OCI-LY3 (cell line): ENCODE data around the gene LY6G6F.
A peak's percentile ranks its signal among the peaks of the same experiment; 100 is the strongest.

Experiments used
- H2AFZ ChIP-seq: fragments of 200-600, 300-600 bp; shearing (Covaris generic); 2 replicates; pipeline ENCODE4 v1.6.0; 2014; ENCODE audit warnings: antibody characterized with exemption, low read depth, low read length
- H3K27ac ChIP-seq: fragments of 200-600, 300-600 bp; sonication (generic); 2 replicates; pipeline ENCODE4 v1.5.1; 2014; ENCODE audit warnings: mild to moderate bottlenecking, low read length, moderate library complexity, mixed read lengths
- H3K27me3 ChIP-seq: fragments of 200-600, 300-600 bp; sonication (generic); 2 replicates; pipeline ENCODE4 v1.6.1; 2014; ENCODE audit warnings: low read depth, low read length, mixed read lengths
- H3K36me3 ChIP-seq: fragments of 200-600, 300-600 bp; sonication (generic); replicated peaks from 2 replicates; pipeline ENCODE3; 2014; ENCODE audit warnings: low read depth, low read length, mixed read lengths
- H3K4me1 ChIP-seq: fragments of 300-600, 200-600 bp; sonication (generic); 2 replicates; pipeline ENCODE4 v1.6.1; 2014; ENCODE audit warnings: low read length, mixed read lengths
- H3K4me2 ChIP-seq: fragments of 200-600, 300-600 bp; sonication (generic); 2 replicates; pipeline ENCODE4 v1.6.1; 2014; ENCODE audit warnings: low read length, mixed read lengths
- H3K4me3 ChIP-seq: fragments of 300-600, 200-600 bp; sonication (generic); 2 replicates; pipeline ENCODE4 v1.5.1; 2014; ENCODE audit warnings: antibody characterized with exemption, mild to moderate bottlenecking, low read length, moderate library complexity
- H3K79me2 ChIP-seq: fragments of 300-600, 200-600 bp; shearing (Covaris generic); 2 replicates; pipeline ENCODE4 v1.6.1; 2014; ENCODE audit warnings: mild to moderate bottlenecking, low read length, mixed read lengths
- H3K9ac ChIP-seq: fragments of 300-600, 200-600 bp; shearing (Covaris generic); 2 replicates; pipeline ENCODE4 v1.6.0; 2014; ENCODE audit warnings: mild to moderate bottlenecking, low read length, moderate library complexity
- H3K9me3 ChIP-seq: fragments of 200-600, 300-600 bp; shearing (Covaris generic); 2 replicates; pipeline ENCODE4 v1.6.1; 2014; ENCODE audit warnings: low read length, mixed read lengths; ENCODE audit not compliant: insufficient read depth
- H4K20me1 ChIP-seq: fragments of 200-600, 300-600 bp; sonication (generic); 2 replicates; pipeline ENCODE4 v1.6.1; 2016; ENCODE audit warnings: low read length, mixed read lengths; ENCODE audit not compliant: insufficient read depth
- CTCF ChIP-seq: fragments of 200-600, 300-600 bp; sonication (generic); IDR thresholded peaks from 2 replicates; pipeline ENCODE4 v1.5.1; 2014; ENCODE audit warnings: antibody characterized with exemption, low read length, low read depth
- EZH2phosphoT487 ChIP-seq: fragments of 200-600 bp; shearing (Covaris generic); IDR thresholded peaks from 2 replicates; pipeline ENCODE4 v1.6.1; 2018; ENCODE audit warnings: antibody characterized with exemption, mixed run types, low read depth

LY6G6F gene

GRCh38 chr6:31662124-31662723, 44.4 kb upstream of the LY6G6F start:
- Histone ChIP-seq H3K4me3 (no peak overlapping the region), H3K27ac (0 out of 2 replicates have a peak overlapping the region, but pooled peaks have one; percentile 18), H3K9ac (no peak overlapping the region), H4K20me1 (no peaks in the 10 kb centered on the region), H2AFZ (no peak overlapping the region), H3K27me3 (no peaks in the 10 kb centered on the region), H3K4me1 (peaks cover 37% of the 10 kb centered on the region), H3K4me2 (no peak overlapping the region), H3K79me2 (peaks cover 51% of the 10 kb centered on the region), H3K36me3 (peaks cover 17% of the 10 kb centered on the region), H3K9me3 (peaks cover 3% of the 10 kb centered on the region; the same call in 1 of the 2 replicates)
- TF ChIP-seq CTCF (no peak), EZH2phosphoT487 (no peak)

GRCh38 chr6:31663126-31663960, 43.3 kb upstream of the LY6G6F start:
- H2AFZ ChIP-seq = no peak overlapping the region
- H3K36me3 ChIP-seq = peaks cover 24% of the 10 kb centered on the region
- peaks cover 3% of the 10 kb centered on the region; the same call in 1 of the 2 replicates for H3K9me3 ChIP-seq
- no peak overlapping the region for H3K9ac ChIP-seq
- no peak for TF ChIP-seq EZH2phosphoT487
- TF ChIP-seq CTCF = no peak
- peaks cover 60% of the 10 kb centered on the region for H3K79me2 ChIP-seq
- no peaks in the 10 kb centered on the region for H3K27me3 ChIP-seq
- no peak overlapping the region for H3K27ac ChIP-seq
- H3K4me3 ChIP-seq = no peak overlapping the region
- H3K4me1 ChIP-seq = peaks cover 37% of the 10 kb centered on the region
- peak overlapping the region; percentile 96 for H3K4me2 ChIP-seq
- no peaks in the 10 kb centered on the region for H4K20me1 ChIP-seq

DNA sequence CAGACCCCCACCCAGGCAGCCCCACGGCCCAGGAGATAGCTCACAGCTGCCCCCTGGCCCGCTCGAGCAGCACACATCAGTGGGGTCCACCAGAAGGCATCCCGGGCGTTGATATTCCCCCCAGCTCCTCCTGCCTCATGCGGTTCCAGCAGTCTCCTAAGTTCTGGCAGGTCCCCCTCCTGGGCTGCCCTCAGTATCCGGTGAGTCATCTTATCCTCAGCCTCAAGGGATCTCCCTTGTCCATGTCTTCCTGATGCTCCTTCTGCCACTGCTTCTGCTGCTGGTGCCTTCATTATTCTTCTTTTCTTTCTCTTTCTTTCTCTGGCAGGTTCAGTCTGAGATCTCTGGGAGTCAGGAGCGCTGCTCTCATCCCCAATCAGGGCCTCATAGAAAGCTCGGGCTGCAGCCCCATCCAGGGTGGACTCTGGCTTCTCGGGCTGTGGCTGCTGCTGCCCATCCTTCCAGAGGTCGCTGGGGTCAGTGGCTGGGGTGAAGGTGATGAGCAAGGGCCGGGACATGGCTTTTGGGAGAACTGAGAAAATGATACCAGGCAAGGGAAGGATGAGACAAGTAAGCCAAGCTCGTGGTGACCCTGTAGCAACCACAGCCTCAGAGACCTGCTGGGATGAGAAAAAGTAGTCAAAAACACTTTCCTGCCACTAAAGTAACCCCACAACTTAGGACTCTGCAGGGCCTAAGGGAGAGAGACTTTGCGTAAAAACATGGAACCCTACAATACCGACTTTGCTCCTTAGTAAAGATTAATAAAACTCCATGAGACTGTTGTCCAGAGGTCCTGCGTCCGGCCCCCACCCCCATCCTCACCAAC, 42.5 kb upstream of the LY6G6F start:
- Histone ChIP-seq H3K9ac (peak overlapping the region; percentile 100), H3K4me1 (peaks cover 37% of the 10 kb centered on the region), H3K27ac (peak overlapping the region; percentile 98), H4K20me1 (no peaks in the 10 kb centered on the region), H3K36me3 (peaks cover 30% of the 10 kb centered on the region), H3K79me2 (peaks cover 56% of the 10 kb centered on the region), H3K27me3 (no peaks in the 10 kb centered on the region), H2AFZ (0 out of 2 replicates have a peak overlapping the region, but pooled peaks have one; percentile 54), H3K4me2 (peak overlapping the region; percentile 96), H3K9me3 (peaks cover 3% of the 10 kb centered on the region; the same call in 1 of the 2 replicates), H3K4me3 (peak overlapping the region; percentile 100)
- TF ChIP-seq EZH2phosphoT487 (no peak), CTCF (no peak)
